ENCODE data around the gene MVP. TPM values are rescaled to one million over a fixed set of nuclear protein-coding genes. Genes with fewer than 3 reads are reported as not detected.

Gene MVP
- polyA plus RNA-seq, 1 donor from 2014 or later, result 2.5 TPM

DNA sequence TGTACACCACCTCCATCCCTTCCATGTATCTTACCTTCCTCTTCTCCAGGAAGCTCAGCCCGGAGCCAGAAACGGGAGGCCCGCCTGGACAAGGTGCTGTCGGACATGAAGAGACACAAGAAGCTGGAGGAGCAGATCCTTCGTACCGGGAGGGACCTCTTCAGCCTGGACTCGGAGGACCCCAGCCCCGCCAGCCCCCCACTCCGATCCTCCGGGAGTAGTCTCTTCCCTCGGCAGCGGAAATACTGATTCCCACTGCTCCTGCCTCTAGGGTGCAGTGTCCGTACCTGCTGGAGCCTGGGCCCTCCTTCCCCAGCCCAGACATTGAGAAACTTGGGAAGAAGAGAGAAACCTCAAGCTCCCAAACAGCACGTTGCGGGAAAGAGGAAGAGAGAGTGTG is 756 bp upstream of the MVP start:
- H4K20me1 ChIP-seq (ENCODE audit: insufficient read depth), result no peaks in the 10 kb centered on the region
- no peak for TF ChIP-seq REST (IDR thresholded peaks at IDR 0.05; ENCODE audit: borderline replicate concordance)
- no peak for TF ChIP-seq EP300 (conservative IDR thresholded peaks at IDR 0.05; ENCODE audit: poor library complexity, severe bottlenecking)
- TF ChIP-seq TAF1 (IDR thresholded peaks at IDR 0.05; ENCODE audit: low read depth), result no peak
- TF ChIP-seq RAD21 (conservative IDR thresholded peaks at IDR 0.05), result no peak
- no peak for TF ChIP-seq MXI1 (conservative IDR thresholded peaks at IDR 0.05; ENCODE audit: poor library complexity, severe bottlenecking)
- no peak for TF ChIP-seq EZH2 (IDR thresholded peaks at IDR 0.05; ENCODE audit: borderline replicate concordance, insufficient read depth, low read length, poor library complexity, severe bottlenecking)
- TF ChIP-seq, protein P1, sequence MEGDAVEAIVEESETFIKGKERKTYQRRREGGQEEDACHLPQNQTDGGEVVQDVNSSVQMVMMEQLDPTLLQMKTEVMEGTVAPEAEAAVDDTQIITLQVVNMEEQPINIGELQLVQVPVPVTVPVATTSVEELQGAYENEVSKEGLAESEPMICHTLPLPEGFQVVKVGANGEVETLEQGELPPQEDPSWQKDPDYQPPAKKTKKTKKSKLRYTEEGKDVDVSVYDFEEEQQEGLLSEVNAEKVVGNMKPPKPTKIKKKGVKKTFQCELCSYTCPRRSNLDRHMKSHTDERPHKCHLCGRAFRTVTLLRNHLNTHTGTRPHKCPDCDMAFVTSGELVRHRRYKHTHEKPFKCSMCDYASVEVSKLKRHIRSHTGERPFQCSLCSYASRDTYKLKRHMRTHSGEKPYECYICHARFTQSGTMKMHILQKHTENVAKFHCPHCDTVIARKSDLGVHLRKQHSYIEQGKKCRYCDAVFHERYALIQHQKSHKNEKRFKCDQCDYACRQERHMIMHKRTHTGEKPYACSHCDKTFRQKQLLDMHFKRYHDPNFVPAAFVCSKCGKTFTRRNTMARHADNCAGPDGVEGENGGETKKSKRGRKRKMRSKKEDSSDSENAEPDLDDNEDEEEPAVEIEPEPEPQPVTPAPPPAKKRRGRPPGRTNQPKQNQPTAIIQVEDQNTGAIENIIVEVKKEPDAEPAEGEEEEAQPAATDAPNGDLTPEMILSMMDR (IDR thresholded peaks at IDR 0.05; ENCODE audit: poor library complexity, severe bottlenecking), result no peak
- no peak for TF ChIP-seq SMC3 (conservative IDR thresholded peaks at IDR 0.05; ENCODE audit: poor library complexity)
- no peak for TF ChIP-seq POLR2AphosphoS5 (IDR thresholded peaks at IDR 0.05)
- H3K9ac ChIP-seq (ENCODE audit: low read length), result no peak overlapping the region
- no peak overlapping the region for H3K27ac ChIP-seq (ENCODE audit: low read length)
- H3K36me3 ChIP-seq (ENCODE audit: insufficient read depth, low read length), result no peaks in the 10 kb centered on the region
- no peak overlapping the region for H2AFZ ChIP-seq (ENCODE audit: low read depth, low read length)
- H3F3A ChIP-seq (ENCODE audit: insufficient read depth, low read length, poor library complexity, severe bottlenecking), result no peaks in the 10 kb centered on the region
- H3K4me3 ChIP-seq (ENCODE audit: low read length), result no peak overlapping the region
- peaks cover 16% of the 10 kb centered on the region for H3K79me2 ChIP-seq (replicated peaks; ENCODE audit: insufficient read depth, low read length)
- no peaks in the 10 kb centered on the region for H3K9me3 ChIP-seq (ENCODE audit: low read length)
- no peaks in the 10 kb centered on the region for H3K27me3 ChIP-seq (ENCODE audit: insufficient read depth, low read depth, low read length)
- H3K9me2 ChIP-seq (ENCODE audit: insufficient read depth, low read length), result no peaks in the 10 kb centered on the region
- H3K4me2 ChIP-seq (ENCODE audit: low read length), result no peak overlapping the region

GRCh38 chr16:29820730-29821642 is 724 bp downstream of the MVP start:
- Histone ChIP-seq H3K27ac (ENCODE audit: low read length) (no peak overlapping the region), H3K9ac (ENCODE audit: low read length) (no peak overlapping the region), H3K27me3 (ENCODE audit: insufficient read depth, low read depth, low read length) (no peaks in the 10 kb centered on the region), H3K36me3 (ENCODE audit: insufficient read depth, low read length) (no peaks in the 10 kb centered on the region), H3K9me3 (ENCODE audit: low read length) (no peaks in the 10 kb centered on the region), H2AFZ (ENCODE audit: low read depth, low read length) (no peak overlapping the region), H3F3A (ENCODE audit: insufficient read depth, low read length, poor library complexity, severe bottlenecking) (no peaks in the 10 kb centered on the region), H3K79me2 (replicated peaks; ENCODE audit: insufficient read depth, low read length) (peaks cover 6% of the 10 kb centered on the region), H3K4me2 (ENCODE audit: low read length) (no peak overlapping the region), H4K20me1 (ENCODE audit: insufficient read depth) (no peaks in the 10 kb centered on the region), H3K4me3 (ENCODE audit: low read length) (no peak overlapping the region), H3K9me2 (ENCODE audit: insufficient read depth, low read length) (no peaks in the 10 kb centered on the region)
- TF ChIP-seq REST (IDR thresholded peaks at IDR 0.05; ENCODE audit: borderline replicate concordance), result no peak
- TF ChIP-seq MXI1 (conservative IDR thresholded peaks at IDR 0.05; ENCODE audit: poor library complexity, severe bottlenecking), result no peak
- no peak for TF ChIP-seq TAF1 (IDR thresholded peaks at IDR 0.05; ENCODE audit: low read depth)
- TF ChIP-seq SMC3 (conservative IDR thresholded peaks at IDR 0.05; ENCODE audit: poor library complexity), result no peak
- TF ChIP-seq EP300 (conservative IDR thresholded peaks at IDR 0.05; ENCODE audit: poor library complexity, severe bottlenecking), result no peak
- no peak for TF ChIP-seq EZH2 (IDR thresholded peaks at IDR 0.05; ENCODE audit: borderline replicate concordance, insufficient read depth, low read length, poor library complexity, severe bottlenecking)
- TF ChIP-seq, protein P1 (IDR thresholded peaks at IDR 0.05; ENCODE audit: poor library complexity, severe bottlenecking), result no peak
- no peak for TF ChIP-seq RAD21 (conservative IDR thresholded peaks at IDR 0.05)
- no peak for TF ChIP-seq POLR2AphosphoS5 (IDR thresholded peaks at IDR 0.05)

Data from neural cell (in vitro differentiated cells).